Measurements from ENCODE around the gene NADSYN1.

NADSYN1 gene

GRCh38 chr11:71433648-71434450 lies 19.2 kb upstream of the NADSYN1 start:
- DNase-seq, result peak in 1 of 4 experiments; percentile 11

DNA sequence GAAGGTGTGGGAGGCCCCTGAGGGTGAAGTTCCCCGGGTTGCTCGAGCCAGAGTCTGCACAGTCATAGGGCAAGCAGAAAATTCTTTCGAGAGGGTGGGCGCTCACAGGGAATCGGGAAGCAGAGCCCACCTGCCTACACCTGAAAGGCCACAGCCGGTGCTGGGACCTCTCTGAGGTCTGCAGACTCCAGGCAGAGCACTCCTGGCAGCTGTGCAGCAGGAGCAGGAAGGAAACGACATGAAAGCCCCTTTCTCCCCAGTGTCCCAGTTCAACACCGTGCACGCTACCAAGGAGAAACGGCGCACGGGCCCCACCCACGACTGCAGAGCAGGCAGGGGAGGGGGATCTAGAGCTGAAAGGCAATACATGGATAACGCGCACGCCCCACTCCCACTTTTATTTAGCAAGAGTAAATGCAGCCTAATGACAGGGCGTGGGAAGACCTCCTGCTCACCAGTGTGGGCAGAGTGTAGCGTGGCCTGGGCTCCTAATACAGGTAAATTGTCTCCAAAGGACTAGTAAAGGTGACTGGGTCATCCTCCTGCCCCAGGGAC lies 18.4 kb upstream of the NADSYN1 start:
- DNase-seq, result no peak

GRCh38 chr11:71435278-71435951 lies 17.6 kb upstream of the NADSYN1 start:
- no peak for DNase-seq

GRCh38 chr11:71436861-71437260 lies 16.1 kb upstream of the NADSYN1 start:
- no peak for DNase-seq

DNA sequence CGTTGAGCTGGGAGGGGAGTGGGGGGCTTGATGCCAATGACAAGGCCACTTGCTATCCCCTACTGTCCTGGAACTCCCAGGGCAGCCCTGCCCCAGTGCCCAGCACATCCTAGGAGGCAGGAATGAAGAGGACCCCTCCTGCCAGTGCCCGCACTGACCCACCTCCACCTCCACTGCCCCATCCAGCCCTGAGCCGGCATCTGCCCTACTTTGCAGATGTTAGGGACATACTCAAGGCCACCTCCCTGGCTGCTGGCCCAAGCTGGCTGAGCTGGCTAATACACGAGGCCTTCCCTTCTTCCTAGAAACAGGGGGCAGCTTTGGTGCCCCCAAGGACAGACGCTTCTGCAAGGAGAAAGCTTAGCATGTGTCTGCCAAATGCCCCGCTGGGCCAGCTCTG lies 15.6 kb upstream of the NADSYN1 start:
- DNase-seq, result no peak

DNA sequence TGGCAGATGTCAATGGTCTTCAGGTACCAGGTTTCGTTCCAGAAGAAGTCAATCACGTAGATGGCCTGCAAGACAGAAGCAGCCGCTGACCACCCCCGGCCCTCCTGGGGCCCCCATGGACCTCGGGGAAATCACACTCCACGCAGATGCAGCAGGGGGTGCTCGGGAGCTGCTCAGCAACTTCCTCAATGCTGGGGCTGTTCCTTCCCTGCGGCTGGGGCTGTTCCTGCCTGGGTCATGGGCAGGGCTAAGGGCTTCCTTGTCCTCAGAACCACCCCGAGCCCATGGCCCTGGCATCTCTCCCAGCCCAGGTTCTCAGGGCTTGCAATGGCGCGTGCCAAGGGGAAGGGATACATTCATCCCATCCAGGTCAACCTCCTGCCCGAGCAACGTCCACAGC lies 15.1 kb upstream of the NADSYN1 start:
- DNase-seq, result peak in 3 of 4 experiments; percentile 11 to 48 (median 31)

- no peak for DNase-seq
Measured at GRCh38 chr11:71438650-71439049, 14.4 kb upstream of the NADSYN1 start.

- no peak for DNase-seq
Measured at GRCh38 chr11:71440021-71440755, 12.8 kb upstream of the NADSYN1 start.

DNA sequence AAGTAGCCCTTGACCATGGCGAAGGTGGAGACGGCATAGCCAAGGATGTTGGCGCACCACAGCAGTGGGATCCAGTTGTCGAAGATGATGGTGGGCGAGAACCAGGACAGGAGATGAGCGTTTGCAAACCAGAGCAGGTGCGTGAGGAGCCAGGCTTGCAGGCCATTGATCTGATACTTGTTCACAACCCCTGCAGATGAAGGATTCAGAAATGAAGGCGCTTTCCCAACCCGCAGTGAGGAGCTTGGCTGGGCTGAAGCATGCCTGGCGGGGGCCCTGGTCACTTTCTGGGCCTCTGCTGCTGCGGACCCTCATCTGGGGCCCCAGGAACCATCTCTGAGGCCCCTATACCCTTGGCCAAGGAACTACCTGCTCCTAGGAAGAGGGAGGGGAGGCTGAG lies 11.8 kb upstream of the NADSYN1 start:
- DNase-seq, result no peak

DNA sequence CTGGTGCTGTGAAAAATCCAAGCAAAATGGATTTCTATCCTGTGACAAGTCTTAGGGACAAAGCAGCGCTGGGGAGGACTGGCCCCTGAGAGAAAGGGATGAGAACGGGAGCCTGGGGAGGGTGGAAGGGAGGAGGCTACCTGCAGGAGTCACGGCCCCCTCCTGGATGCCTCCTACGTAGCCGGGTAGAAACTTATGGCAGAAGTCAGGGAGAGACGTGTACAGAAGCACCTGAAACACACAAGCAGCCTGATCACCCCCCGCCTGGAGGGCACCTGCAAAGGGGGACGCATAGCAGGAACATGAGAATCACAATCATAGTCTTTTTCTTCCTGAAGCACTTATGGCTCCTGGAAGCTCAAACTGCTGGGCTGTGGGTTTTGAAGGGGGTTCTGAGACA lies 10.9 kb upstream of the NADSYN1 start:
- no peak for DNase-seq

DNA sequence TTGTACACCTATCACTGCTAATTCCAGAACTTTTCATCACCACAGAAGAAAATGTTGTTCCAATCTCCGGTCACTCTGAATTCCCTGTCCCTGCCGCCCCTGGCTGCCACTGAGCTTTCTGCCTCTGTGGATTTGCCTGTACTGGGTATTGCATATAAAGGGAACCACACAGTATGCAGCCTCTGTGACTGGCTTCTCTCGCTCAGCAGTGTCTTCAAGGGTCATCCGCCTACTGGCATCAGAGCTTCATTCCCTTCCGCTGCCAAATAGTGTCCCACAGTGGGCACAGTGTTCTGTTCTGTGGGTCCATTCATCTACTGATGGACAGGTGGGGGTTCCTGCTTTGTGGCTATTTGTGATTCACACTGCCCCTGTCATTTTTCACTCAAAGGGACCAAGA lies 10.1 kb upstream of the NADSYN1 start:
- no peak for DNase-seq

GRCh38 chr11:71443736-71444445 lies 9.1 kb upstream of the NADSYN1 start:
- DNase-seq, result no peak

DNA sequence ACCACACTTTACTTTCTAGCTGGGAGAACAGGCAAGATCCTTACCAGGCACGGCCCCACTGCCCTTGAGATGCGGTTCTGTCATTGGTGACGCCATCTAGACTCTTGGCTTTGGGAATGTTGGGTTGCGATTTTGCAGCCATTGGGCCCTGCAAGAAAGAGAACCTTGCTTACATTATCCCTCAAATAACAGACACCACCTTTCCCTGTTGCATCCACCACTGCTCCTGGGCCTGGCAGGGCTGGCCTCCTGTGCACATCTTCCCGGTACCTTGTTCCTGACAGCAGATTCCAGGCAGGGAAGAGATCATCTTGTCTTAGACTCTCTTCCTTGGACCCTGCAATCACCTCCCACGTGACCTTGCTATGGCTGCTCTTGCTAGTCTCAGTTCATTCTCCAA lies 8.2 kb upstream of the NADSYN1 start:
- no peak for DNase-seq

- DNase-seq, result no peak
Measured at GRCh38 chr11:71446150-71446549, 6.9 kb upstream of the NADSYN1 start.

DNA sequence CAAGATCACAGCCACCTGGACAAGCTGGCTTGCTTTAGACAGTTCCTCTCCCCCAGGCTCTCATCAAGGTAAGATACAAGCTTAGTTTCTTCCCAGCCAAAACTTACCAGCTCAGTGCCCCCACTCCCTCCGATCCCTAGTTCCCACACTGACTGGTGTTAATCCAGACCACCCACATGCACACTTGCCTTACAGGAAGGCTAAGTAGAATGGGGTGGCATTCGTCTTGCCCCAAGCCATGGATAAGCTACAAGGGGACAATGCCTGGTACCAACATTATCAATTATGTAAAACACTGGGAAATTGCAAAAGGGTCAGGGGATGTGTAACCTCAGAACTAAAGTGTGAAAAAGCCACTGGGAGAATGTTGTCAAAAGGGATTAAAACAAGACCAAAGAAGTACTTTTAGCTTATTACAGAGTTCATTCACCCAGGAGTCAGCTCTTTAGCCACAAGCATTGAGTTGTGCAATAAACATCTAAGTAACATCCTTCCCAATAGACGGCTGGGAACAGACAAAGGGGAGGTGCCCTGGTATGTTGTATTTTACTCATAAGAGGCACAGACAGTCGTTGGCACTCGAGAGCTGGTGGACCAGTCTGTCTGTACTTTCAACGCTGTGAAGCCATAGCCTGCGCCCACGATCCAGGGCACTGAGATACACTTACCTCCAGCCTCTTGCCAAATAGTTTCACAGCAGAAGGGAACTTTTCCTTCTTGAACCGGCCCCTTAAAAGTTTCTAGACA lies 5.9 kb upstream of the NADSYN1 start:
- peak; percentile 79 to 85 (median 82) for DNase-seq

DNA sequence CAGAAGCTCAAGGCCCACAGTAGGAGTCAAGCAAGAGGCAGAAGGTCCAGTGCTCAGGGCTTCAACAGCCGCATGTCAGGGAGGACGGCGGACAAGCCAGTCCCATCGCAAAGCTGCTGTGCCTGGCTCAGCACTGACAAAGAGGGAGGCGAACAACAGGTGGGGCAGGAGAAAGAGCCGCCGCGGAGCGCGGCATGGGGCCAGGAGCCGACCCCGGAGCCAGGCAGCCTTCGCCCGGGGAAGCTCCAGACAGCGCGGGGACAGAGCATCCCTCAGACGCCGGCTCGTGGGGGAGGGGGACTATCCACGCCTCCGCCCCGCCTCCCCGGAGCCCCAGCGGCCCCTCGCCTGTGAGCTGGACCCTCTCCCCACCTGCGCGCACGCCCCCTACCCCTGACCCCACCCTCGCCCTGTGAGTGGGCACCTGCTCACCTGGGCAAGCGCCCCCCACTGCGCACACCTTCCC lies 5.2 kb upstream of the NADSYN1 start:
- DNase-seq, result peak in 3 of 4 experiments; percentile 8 to 31 (median 14)

DNA sequence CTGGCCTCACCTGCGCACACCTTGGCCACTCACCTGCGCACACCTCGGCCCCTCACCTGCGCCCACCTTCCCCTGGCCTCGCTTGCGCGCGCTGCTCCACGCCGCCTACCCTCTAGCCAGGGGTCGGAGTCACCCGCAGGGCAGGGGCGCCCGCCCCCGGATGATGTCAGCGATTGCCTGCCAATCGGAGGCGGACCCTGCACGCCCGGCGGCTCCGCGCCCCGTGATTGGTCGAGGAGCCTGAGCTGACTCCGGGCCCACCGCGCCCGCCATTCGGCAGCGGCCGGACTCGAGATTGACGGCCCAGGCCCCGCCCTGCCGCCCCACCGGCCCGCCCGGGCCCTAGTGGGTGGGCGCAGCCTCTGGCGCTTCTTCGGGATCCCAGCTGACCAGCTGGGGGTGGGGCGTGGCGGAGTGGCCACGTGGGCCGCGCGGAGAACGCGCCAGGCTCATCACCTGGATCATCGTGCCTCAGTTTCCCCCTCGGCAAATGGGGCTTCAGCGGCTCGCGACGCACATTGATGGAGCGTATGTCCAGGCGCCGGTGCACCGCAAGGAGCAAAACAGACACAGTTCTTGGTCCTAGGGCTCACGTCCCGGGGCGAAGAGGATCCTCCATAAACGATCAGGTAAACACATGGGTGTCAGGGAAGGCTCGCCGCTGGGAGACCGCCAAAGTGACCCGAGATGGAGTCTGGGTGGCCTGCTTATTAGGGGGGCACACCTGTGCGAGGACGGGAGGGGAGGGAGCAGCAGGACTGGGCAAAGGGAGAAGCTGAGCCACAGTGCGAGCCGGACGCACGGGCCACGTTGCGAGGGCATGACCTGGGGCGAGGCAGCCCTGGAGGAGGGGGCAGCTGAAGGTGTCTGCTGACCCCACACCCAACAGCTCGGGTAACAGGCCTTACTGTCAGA lies 4.5 kb upstream of the NADSYN1 start, which contains the start of gene DHCR7:
Gene DHCR7 (minus strand): TSS at position 137 of the 915 bp plus-strand sequence. CDS start 3,441 bp downstream, outside the sequence.
- peak; percentile 96 to 98 (median 96) for DNase-seq

GRCh38 chr11:71449596-71449995 lies 3.4 kb upstream of the NADSYN1 start:
- DNase-seq, result no peak

DNA sequence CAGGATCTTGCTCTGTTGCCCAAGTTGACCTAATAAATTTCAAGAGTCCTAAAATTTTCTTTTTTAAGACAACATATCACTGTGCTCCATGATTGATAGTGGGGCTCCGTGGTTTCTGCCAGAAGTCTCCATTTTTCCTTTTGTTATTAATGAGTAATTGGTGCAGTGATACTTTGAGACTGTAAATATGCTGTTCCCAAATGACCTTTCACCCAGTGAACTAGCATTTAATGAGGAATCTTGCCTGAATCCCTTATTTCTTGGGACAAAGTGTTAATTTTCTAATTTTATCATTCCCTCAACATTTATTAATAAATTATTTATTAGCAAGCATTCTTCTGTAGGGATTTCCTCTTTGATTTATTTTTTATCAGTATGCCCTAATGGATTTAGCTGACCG lies 2.5 kb upstream of the NADSYN1 start:
- no peak for DNase-seq

DNA sequence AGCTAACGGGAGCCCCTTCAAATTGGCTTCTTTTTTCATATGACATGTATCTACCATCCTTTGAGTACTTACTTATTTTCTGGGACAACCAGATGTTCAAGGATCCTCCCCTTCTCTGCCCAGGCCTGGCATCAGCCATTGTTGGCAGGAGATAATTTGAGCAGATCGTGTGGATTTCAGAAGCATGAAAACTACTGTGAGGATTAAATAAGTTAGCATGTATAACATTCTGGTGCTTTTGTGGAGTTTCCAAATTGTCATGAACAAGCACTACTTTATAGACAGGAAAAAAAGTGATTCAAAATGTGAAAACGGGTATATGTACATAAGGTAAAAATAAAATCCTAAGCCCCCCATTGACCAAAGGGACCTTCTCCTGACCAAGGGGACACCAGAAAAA lies 2.1 kb upstream of the NADSYN1 start:
- no peak for DNase-seq

Data from suppressor macrophage (primary cell).